Measurements from ENCODE around the gene HSPA1B. TPM values are rescaled to one million over a fixed set of nuclear protein-coding genes. Genes with fewer than 3 reads are reported as not detected.

Gene HSPA1B
- total RNA-seq, 1 experiment from 2014 or later = 85.1 TPM

- H4K91ac ChIP-seq (ENCODE audit: insufficient read length, low read depth, low read length) = no peak overlapping the region
- no peaks in the 10 kb centered on the region for H3K9me3 ChIP-seq (ENCODE audit: control insufficient read depth, low read depth, low read length)
- H2AFZ ChIP-seq (ENCODE audit: low read length) = no peak overlapping the region
- Mint-ChIP-seq H3K4me1 (peaks cover 10% of the 10 kb centered on the region in 2 experiments), H3K36me3 (ENCODE audit: insufficient read depth in 1 of 3, low read depth in 3 of 3) (peaks cover 19 to 52% (median 43%) of the 10 kb centered on the region in 3 experiments), H3K27me3 (ENCODE audit: low read depth) (no peaks in the 10 kb centered on the region), H3K9me3 (no peaks in the 10 kb centered on the region), H3K4me3 (no peak overlapping the region), H3K27ac (peak overlapping the region in 1 of 3 experiments; percentile 59; a peak in 1 of 7 replicates)
- WGBS (ENCODE audit: extremely low coverage, insufficient read length, low lambda C conversion rate) = no CpG with 5 or more reads among the region's 3 CpGs
- no peak overlapping the region for H3K18ac ChIP-seq (ENCODE audit: insufficient read length, low read depth, low read length)
- H3K9ac ChIP-seq (ENCODE audit: extremely low read depth, insufficient read length, low read length) = no peak overlapping the region
- H2BK120ac ChIP-seq (ENCODE audit: low read depth, low read length, poor library complexity, severe bottlenecking) = no peak overlapping the region
- H4K5ac ChIP-seq (ENCODE audit: insufficient read length, low read depth, low read length) = no peak overlapping the region
- no peak for TF ChIP-seq CTCF (conservative IDR thresholded peaks at IDR 0.05)
- H3K56ac ChIP-seq (ENCODE audit: insufficient read length, low read depth, low read length) = no peak overlapping the region
- peaks cover 2% of the 10 kb centered on the region; the same call in 1 of the 2 replicates for H3K79me2 ChIP-seq (ENCODE audit: insufficient read depth, low read length)
- H3T11ph ChIP-seq (ENCODE audit: low read length) = no peak overlapping the region
- H3K4ac ChIP-seq (ENCODE audit: low read depth, low read length) = no peak overlapping the region
- H3K79me1 ChIP-seq (ENCODE audit: insufficient read depth, low read depth, low read length, poor library complexity, severe bottlenecking) = no peaks in the 10 kb centered on the region
- H3K23ac ChIP-seq (ENCODE audit: insufficient read length, low read depth, low read length) = no peak overlapping the region
- no peak overlapping the region for H3K4me2 ChIP-seq (ENCODE audit: insufficient read depth, insufficient read length, low read length)
- no peak overlapping the region for H2BK15ac ChIP-seq (ENCODE audit: low read depth, low read length)
- no peak overlapping the region for H3K14ac ChIP-seq (ENCODE audit: insufficient read depth, low read length)
- H2BK5ac ChIP-seq (ENCODE audit: insufficient read length, low read length) = no peak overlapping the region
- no peak overlapping the region for H2BK20ac ChIP-seq (ENCODE audit: low read depth, low read length, poor library complexity, severe bottlenecking)
- H3K23me2 ChIP-seq (ENCODE audit: insufficient read length, low read depth, low read length, poor library complexity, severe bottlenecking) = peaks cover 3% of the 10 kb centered on the region
- DNase-seq = no peak
- H2AK5ac ChIP-seq (ENCODE audit: insufficient read length, low read length) = no peak overlapping the region
- H3K27ac ChIP-seq (ENCODE audit: insufficient read length, low read depth, low read length) = no peak overlapping the region
- no peaks in the 10 kb centered on the region for H3K4me1 ChIP-seq (ENCODE audit: insufficient read depth, low read length)
- H2BK12ac ChIP-seq (ENCODE audit: insufficient read length, low read depth, low read length) = no peak overlapping the region
- H4K20me1 ChIP-seq (ENCODE audit: control insufficient read depth, insufficient read depth, insufficient read length) = peaks cover 3% of the 10 kb centered on the region
- no peak overlapping the region for H4K8ac ChIP-seq (replicated peaks; ENCODE audit: insufficient read length, low read depth, low read length)
- no peaks in the 10 kb centered on the region for H3K27me3 ChIP-seq (ENCODE audit: insufficient read depth, low read length)
Measured at GRCh38 chr6:31792090-31792374, 35.5 kb upstream of the HSPA1B start.

Data from H9 (cell line).